Endometrial microvascular endothelial cells (primary cell): ENCODE results near the gene SORBS2. TPM values are rescaled to one million over a fixed set of nuclear protein-coding genes. Genes with fewer than 3 reads are reported as not detected.

ENCODE experiments used
- in situ Hi-C: cut with HindIII; loops from 2 replicates; pipeline ENCODE4 v1.10.0; 2017; ENCODE audit warnings: low sequenced_read_pairs, low pct_unique_long_range_greater_than_20kb; ENCODE audit errors: inconsistent ontology term
- total RNA-seq: library from RNA; depleted of rRNA; stranded (reverse); fragments of >200 nt; gene quantifications from one replicate; pipeline ENCODE4 v1.2.3, GENCODE V29; 2015; ENCODE audit errors: inconsistent ontology term

Gene SORBS2
- total RNA-seq, 1 donor from 2014 or later = 103 TPM

DNA sequence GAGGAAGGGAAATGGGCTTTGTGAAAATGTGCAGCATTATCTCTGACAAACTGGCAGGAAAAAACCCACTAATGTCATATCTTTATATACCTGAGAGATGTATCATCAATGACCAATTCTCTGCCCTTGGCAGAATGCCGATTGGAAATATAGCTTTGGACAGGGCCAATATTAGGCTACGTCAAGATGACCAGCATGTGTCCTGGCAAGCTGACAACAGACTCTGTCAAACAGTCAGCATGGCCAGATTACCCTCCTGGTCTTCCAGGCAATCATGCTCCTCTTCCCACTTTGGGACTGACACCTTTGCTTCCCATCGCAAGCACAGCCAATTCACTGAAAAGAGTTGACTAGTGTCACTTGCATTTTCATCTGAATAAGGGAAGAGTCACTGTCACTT lies 57.0 kb downstream of the SORBS2 start:
- in situ Hi-C loops = no loop called here

DNA sequence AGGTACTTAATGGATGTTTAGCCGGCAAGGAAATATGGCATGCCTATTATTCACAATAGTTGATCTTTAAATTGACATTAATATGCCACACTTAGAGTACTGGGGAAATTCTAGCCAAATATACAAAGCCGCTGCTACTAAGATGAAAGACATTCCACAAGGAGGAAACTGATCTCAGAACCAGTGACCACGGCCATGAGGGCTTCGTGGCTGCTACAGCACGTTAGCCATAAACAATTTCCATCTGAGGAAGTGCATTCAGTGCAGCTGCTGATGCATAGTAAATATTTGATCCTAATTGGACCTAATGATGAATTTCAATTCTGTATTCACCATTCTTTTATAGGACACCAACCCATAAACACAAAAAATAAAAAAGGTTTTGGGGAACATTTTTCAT lies 59.1 kb downstream of the SORBS2 start:
- in situ Hi-C loops = no loop called here

DNA sequence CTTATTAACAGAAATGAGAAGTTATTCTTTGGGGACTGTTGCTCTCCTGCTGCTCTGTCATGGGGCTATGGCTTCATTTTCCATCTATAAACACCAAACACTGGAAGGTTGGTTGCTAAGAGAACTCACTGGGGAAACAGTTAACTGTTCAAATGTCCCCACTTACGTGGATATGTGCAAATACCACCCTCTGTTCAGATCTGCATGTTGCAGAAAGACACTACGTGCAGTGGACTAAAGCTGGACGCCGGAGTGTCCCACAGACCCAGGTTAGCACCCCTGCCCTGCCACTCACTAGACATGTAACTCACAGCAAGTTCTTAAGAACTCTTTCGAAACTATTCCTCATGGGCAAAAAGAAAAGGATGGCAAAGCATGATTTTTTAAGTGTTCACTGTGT lies 62.1 kb downstream of the SORBS2 start:
- in situ Hi-C loops = no loop called here

DNA sequence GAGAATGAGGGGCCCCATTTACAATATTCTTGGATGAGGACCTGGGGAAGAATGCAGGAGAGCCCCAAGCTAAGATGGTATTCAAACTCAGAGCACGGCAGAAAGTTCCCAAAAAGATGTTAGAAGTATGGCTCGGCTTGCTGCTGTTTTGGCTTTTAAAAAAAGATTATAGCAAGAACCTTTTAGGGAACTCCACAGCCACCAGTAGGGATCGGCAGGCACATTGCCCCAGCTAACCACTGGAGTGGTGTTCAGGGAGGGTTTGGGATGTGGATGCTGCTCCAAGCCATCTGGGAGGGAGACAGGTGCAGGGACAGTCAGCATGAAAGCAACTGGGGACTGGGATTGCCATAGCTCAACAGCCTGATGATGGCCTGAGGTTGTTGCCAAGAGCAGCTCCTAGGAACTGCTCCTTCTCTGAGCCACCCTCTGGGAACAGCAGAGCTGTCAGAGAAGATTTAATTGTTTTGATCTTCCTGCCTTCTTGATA lies 63.0 kb downstream of the SORBS2 start:
- in situ Hi-C loops = no loop called here

DNA sequence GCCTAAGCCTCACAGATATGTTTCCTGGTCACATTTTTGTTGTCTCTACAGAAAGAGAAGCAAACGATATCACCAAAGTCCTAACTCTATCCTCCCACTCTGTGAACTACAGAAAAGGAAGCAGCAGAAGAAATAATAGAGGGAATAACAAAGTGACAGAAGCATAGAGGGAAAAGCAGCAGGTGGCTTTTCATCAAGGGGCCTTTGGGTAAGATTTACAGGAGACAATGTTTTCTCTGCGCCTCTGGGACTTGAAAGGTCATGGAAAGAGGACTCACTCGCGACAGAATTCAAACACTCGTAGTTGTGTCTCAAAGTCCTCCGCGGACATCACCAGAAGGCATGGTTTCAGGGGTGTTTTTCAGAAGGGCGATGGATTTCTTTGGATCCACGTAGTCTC lies 66.1 kb downstream of the SORBS2 start:
- in situ Hi-C loops = no loop called here

DNA sequence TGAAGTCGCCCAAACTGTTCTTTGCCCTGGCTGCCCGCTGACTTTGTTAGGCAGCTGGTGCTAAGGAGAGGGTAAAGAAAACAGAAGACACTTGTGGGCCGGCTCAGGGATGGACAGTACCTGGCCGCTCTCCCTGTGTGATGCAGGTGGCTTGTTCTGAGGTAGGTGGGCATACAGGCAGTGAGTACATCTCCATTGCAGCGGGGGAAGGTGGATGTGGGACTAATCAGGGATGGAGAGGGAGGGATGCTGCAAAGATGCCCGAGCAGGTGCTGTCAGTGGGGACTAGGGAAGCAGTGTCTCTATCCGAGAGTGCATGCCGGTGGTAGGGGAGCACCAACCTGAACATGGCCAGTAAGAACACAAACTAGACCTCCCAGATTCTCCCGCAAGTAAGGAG lies 67.0 kb downstream of the SORBS2 start:
- in situ Hi-C loops = no loop called here

DNA sequence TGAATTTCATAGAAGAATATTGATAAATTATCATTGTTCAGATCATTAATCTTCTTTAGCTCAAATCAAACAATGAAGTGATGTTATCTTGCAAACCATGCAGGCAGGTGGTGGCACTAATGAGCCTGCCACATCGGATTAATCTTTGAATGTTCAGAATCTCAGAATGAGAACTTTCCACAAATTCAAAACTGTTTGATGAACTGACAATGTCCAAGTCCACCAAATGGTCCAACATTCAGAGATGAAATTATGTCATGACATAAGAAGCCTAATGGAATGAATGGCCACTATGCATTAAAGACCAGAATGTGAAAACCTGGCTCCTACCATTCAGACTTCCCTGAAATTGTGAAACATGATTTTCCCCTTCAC lies 67.5 kb downstream of the SORBS2 start:
- in situ Hi-C loops = no loop called here

DNA sequence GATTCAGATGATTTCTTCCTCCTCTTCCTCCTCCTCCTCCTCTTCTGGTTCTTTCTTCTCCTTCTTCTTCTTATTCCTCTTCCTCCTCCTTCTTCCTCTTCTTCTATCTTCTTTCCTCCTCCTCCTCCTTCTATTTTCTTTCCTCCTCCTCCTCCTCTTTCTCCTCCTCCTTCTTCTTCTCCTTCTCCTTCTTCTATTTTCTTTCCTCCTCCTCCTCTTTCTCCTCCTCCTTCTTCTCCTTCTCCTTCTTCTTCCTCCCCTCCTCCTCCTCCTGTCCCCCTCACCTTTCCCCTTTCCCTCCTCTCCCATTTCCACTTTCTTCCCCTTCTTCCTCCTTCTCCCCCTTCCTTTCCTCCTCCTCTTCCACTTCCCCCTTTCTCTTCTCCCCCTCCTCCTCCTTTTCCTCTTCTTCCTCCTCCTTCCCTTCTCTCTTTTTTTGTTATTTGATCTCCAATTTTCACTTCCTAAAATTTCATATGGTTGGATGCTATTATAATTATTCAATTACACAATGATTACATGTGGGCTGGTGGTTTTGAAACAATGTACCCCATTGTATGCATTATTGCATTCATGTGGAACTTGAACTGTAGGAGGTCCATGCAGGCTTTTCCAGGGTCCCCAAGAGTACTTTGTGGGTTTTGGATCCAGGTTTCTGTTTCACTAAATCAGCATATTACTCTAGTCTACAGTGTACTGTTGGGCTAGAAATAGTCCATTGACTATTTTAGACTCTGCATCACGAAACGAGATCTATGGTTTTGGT lies 68.1 kb downstream of the SORBS2 start:
- in situ Hi-C loops = no loop called here

DNA sequence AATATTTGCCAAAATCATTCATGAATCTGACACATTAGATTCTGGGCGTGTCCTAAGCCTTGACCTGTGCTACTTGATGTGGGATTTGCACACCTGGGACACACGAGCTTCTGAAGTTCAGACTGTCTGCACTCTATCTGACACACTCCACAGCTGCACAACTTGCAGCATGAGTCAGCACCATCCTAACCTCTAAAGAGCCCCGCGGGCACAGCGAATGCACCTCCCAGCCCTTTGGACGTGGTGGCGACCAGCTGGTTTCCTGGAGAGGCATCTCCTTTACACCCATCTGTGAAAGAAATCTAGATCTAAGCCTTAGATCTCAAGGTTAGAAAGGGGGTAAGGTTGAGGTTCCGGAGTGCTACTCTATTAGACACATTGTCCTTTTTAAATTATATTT lies 69.2 kb downstream of the SORBS2 start:
- in situ Hi-C loops = no loop called here

DNA sequence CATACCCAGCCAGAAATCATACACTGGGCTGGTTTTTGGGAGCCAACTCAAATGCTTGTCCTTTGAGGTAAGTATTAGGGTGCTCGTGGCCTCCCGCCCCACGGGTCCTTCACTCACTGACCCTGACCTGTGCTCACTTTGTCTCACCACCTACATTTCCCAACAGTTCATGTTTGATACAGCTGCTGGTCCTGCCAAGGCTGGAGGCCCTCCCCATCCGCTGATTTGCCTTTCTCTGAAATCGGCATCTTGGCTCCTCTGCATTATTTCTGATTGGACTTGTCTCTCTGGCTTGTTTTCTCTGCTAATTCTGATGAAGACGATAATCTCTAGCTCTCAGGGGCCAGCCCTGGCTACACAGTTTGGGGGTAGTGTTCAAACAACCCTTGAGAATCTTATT lies 70.2 kb downstream of the SORBS2 start:
- in situ Hi-C loops = no loop called here

DNA sequence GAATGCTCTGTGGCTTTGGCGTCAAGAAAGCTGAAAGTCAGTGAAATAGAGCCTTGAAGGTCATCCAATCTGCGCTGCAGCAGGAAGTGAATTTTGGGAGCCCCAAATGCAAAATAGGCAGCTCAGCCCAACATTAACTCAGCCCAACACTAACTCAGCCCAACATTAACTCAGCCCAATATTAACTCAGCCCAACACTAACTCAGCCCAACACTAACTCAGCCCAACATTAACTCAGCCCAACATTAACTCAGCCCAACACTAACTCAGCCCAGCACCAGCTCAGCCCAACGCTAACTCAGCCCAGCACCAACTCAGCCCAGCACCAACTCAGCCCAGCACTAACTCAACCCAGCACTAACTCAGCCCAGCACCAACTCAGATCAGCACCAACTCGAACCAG lies 71.5 kb downstream of the SORBS2 start:
- in situ Hi-C loops = no loop called here

DNA sequence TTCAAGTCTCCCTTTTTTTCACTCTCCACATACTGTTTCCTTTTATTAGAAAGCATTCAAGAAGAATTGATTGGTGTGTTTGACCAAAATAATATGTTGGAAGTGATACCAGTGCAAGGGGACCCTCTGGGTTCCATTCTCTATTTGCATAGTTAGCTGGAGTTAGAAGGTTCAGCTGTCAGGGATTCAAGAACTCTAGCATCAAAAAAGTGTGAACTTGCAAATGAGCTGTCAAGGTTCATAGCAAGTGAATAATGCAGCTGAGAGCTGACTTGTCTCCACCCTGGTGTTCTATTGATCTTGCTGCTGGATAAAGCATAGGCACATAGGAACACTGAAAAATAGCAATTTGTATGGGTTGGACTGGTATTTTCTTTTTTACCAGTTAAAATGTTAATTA lies 73.2 kb downstream of the SORBS2 start:
- in situ Hi-C loops = no loop called here

DNA sequence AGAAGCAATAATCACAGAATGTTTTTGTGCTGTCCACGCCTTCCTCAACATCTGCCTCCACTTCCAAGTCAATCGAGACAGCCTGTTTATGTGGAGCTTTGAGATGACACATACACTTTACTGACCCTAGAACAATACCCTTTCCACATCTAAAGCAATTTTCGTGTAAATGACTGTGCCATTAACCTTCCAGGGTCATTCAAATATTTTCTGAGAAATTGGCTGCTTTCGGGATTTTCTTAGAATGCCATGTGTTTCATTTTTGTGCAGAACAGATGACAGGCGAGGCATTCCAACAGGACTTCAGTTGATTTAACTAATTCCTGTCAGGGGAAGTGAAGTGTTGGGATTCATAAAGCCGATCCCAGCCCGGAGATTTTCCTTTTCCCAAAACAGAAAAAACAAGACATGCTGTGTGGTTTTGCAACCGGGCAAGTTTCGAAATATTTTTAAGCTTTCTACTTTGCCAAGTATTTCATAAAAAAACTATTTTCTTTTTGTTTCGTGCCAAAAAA lies 73.9 kb downstream of the SORBS2 start:
- in situ Hi-C loops = no loop called here

DNA sequence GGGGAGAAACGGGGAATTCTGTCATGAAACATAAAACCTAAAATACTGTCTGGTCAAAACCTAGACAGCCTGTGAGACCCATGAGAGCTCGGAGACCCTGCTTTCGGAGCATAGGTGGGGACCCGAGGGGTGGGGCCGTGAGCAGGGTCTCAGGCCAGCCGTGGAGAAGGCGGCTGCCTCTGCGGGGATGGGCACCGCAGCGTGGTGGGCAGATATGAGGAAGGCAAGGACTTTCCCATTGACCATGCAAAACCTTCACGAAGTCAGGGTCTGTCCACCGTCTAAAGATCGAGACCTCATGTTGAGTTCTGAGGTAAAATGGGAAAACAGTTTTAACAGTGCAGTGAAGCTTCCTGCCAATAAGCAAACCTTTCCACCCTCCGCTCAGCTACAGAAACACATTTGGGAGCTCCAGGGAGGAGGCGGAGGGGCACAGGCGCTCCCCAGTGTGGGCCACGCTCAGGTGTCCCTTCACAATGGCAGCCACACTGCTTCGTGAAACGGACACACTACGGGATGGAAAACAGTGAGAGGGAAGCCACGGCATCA lies 74.4 kb downstream of the SORBS2 start:
- in situ Hi-C loops = no loop called here

DNA sequence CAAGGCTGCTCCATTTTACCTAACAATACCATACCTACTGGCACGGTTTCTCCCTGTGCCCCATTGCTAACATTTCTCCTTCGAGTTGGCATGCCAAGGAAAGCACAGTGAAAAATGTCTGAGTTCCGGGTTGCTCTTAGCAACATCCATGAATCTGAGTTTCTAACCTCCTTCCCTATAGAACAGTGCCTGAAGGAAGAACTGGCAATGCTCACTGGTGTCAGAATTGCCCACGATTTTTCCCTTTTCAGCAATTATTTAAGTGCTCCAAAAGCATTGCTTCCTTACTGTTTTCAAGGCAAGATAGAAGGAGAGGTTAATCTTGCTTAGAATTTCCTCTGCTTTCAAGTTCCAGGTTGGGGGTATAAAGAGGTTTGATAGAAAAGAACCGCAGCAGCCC lies 75.1 kb downstream of the SORBS2 start:
- in situ Hi-C loops = no loop called here

DNA sequence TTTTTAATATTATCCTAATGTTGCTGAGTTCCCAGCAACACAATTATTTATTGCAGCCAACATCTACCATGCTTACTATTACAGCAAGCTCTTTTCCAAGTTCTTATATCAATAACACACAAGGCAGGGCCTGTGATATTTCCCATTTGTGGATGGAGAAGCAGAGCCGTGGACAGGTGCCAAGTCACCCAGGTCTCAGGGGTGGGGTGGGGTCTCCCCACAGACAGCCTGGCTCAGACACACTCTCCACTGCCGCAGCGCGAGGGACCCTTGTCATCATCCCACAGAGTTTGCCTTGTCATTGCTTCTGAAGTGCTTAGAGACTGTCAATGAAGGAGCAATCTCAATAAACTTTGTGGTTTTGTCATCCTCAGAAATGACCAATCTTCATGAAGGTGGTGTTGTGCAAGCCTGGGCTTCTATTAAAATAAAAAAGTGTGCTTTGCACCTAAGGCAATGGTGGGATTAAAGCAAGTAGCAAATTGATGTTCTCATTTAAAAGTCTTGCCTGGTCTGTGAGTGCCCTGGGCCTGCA lies 76.1 kb downstream of the SORBS2 start:
- in situ Hi-C loops = no loop called here

DNA sequence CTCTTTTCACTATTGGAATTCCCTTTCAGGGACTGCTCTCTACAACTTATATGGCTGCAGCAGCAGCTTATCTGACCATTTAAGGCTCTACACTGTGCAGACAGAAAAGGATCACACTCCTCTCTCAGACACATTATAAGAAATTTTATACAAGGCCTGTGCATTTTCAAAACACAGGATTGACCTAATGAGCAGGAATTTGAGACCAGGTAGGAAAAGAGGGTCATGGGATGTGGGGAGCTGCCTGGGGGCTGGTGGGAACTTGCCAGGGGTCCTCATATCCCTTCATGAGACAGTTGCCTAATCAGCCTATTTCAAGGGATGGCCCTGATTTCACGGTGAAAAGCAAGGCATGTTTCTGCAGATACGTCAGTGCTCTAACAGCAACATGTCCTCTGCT lies 77.1 kb downstream of the SORBS2 start:
- in situ Hi-C loops = no loop called here

DNA sequence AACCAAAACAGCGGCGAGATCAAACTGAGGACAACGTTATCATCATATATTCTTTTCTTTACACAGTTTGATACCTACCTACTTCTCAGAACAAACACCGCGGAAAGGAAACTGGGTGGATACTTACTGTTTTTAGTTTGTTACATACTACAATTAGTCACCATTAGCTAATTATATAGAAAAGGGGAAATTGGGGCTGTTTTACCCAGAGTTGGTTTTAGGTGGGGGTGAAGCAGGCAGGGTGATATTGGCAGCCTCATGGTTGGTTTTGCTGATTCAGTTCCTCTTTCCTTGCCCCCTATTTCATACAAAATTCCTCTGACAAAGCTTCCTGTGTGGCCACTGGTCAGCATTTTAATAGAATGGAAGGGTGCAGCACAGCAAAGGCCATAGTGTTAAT lies 77.8 kb downstream of the SORBS2 start:
- in situ Hi-C loops = no loop called here

DNA sequence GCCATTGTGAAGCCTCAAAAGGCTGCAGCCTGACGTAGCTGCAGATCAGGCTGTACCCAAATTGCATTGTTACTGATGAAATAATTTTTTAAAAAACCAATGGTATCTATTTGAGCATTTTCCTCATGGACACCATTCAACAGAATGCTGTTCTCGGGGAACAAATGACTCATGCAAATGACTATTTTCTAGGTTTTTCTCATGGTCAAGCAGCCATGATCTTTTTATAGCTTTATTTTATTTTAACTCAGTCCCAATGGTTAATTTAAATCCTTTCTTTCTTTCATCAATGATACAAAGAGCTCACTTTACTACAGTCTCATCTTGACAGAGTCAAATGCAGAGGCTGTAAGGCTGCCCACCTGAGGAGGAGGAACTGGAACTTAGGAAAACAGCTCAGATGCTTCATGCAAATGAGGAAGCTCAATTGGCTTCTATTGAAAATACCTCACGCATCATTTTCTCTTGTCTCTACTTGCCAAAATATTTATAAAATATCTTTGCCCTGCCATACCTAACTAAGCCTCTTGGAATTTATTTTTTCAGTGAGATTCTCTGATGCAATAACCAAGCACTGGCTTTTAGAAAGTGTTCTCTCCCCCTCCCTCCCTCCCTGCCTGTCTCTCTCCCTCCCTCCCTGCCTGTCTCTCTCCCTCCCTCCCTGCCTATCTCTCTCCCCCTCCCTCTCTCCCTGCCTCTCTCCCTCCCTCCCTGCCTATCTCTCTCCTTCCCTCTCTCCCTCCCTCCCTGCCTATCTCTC lies 81.0 kb downstream of the SORBS2 start:
- in situ Hi-C loops = no loop called here

DNA sequence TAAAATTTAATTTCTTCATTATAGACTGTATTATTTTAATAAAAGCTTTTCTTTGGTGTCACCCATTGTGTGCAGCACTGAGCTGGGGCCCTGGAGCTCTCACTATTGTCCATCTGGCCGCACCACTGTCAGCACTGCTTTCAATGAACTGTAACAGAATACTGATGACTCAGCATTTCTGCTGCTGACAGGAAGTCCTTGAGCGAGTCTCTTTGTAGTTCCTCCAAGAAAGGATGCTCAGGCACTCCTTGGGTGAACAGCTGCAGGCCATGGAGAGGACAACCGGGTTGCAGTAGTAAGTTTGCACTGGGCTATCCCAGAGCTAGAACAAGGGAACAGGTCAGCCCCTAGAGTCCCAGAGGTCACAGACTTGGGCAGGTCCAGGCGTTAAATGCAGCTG lies 81.6 kb downstream of the SORBS2 start:
- in situ Hi-C loops = no loop called here
